GM12891 (cell line): ENCODE data around the gene WDFY3.

Source experiments
- POLR2A ChIP-seq: IDR thresholded peaks from 2 replicates; pipeline ENCODE4 v1.6.1; 2011; ENCODE audit warnings: low read depth, low read length, control low read depth
- POLR2AphosphoS5 ChIP-seq: IDR thresholded peaks from 2 replicates; pipeline ENCODE4 v1.6.1; 2011; ENCODE audit warnings: low read depth, low read length, control low read depth
- POU2F2 ChIP-seq: IDR thresholded peaks from 2 replicates; pipeline ENCODE4 v1.6.1; 2011; ENCODE audit warnings: low read depth, mild to moderate bottlenecking, control low read depth, low read length, moderate library complexity
- SPI1 ChIP-seq: IDR thresholded peaks from 2 replicates; pipeline ENCODE4 v1.6.1; 2011; ENCODE audit warnings: low read depth, low read length, control low read depth
- TAF1 ChIP-seq: IDR thresholded peaks from 2 replicates; pipeline ENCODE4 v1.6.1; 2011; ENCODE audit warnings: low read depth, low read length, control low read depth

DNA sequence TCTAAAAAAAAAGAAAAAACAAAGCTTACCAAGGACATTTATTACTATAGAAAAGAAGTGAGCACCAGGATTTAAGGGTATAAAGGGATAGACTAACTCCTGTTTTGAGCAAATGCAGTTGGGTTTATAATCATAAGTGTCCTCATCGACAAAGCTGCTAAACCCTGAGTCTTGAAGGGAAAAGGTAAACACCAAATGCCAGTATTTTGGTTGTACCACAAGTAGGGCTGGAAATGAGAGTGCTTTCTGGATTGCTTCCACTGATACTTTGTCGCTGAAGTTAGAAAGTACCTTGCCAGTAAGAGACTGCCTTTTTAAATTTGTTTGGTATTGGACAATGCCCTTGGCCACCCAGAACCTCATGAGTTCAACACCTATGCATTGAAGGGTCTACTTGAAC is 53.7 kb downstream of the WDFY3 start:
- TF ChIP-seq POLR2A (no peak), TAF1 (no peak), SPI1 (no peak), POLR2AphosphoS5 (no peak), POU2F2 (no peak)
